OCI-LY3 (cell line): Measurements from ENCODE around the gene SHC3.

ENCODE experiments used
- H2AFZ ChIP-seq: fragments of 200-600, 300-600 bp; shearing (Covaris generic); 2 replicates; pipeline ENCODE4 v1.6.0; 2014; ENCODE audit warnings: antibody characterized with exemption, low read depth, low read length
- H3K27ac ChIP-seq: fragments of 200-600, 300-600 bp; sonication (generic); 2 replicates; pipeline ENCODE4 v1.5.1; 2014; ENCODE audit warnings: mild to moderate bottlenecking, low read length, moderate library complexity, mixed read lengths
- H3K27me3 ChIP-seq: fragments of 200-600, 300-600 bp; sonication (generic); 2 replicates; pipeline ENCODE4 v1.6.1; 2014; ENCODE audit warnings: low read depth, low read length, mixed read lengths
- H3K36me3 ChIP-seq: fragments of 200-600, 300-600 bp; sonication (generic); replicated peaks from 2 replicates; pipeline ENCODE3; 2014; ENCODE audit warnings: low read depth, low read length, mixed read lengths
- H3K4me1 ChIP-seq: fragments of 300-600, 200-600 bp; sonication (generic); 2 replicates; pipeline ENCODE4 v1.6.1; 2014; ENCODE audit warnings: low read length, mixed read lengths
- H3K4me2 ChIP-seq: fragments of 200-600, 300-600 bp; sonication (generic); 2 replicates; pipeline ENCODE4 v1.6.1; 2014; ENCODE audit warnings: low read length, mixed read lengths
- H3K4me3 ChIP-seq: fragments of 300-600, 200-600 bp; sonication (generic); 2 replicates; pipeline ENCODE4 v1.5.1; 2014; ENCODE audit warnings: antibody characterized with exemption, mild to moderate bottlenecking, low read length, moderate library complexity
- H3K79me2 ChIP-seq: fragments of 300-600, 200-600 bp; shearing (Covaris generic); 2 replicates; pipeline ENCODE4 v1.6.1; 2014; ENCODE audit warnings: mild to moderate bottlenecking, low read length, mixed read lengths
- H3K9ac ChIP-seq: fragments of 300-600, 200-600 bp; shearing (Covaris generic); 2 replicates; pipeline ENCODE4 v1.6.0; 2014; ENCODE audit warnings: mild to moderate bottlenecking, low read length, moderate library complexity
- H3K9me3 ChIP-seq: fragments of 200-600, 300-600 bp; shearing (Covaris generic); 2 replicates; pipeline ENCODE4 v1.6.1; 2014; ENCODE audit warnings: low read length, mixed read lengths; ENCODE audit not compliant: insufficient read depth
- H4K20me1 ChIP-seq: fragments of 200-600, 300-600 bp; sonication (generic); 2 replicates; pipeline ENCODE4 v1.6.1; 2016; ENCODE audit warnings: low read length, mixed read lengths; ENCODE audit not compliant: insufficient read depth
- EZH2phosphoT487 ChIP-seq: fragments of 200-600 bp; shearing (Covaris generic); IDR thresholded peaks from 2 replicates; pipeline ENCODE4 v1.6.1; 2018; ENCODE audit warnings: antibody characterized with exemption, mixed run types, low read depth
- TF ChIP-seq, protein P1 (sequence below): fragments of 200-600, 300-600 bp; sonication (generic); IDR thresholded peaks from 2 replicates; pipeline ENCODE4 v1.5.1; 2014; ENCODE audit warnings: antibody characterized with exemption, low read length, low read depth

SHC3 gene

DNA sequence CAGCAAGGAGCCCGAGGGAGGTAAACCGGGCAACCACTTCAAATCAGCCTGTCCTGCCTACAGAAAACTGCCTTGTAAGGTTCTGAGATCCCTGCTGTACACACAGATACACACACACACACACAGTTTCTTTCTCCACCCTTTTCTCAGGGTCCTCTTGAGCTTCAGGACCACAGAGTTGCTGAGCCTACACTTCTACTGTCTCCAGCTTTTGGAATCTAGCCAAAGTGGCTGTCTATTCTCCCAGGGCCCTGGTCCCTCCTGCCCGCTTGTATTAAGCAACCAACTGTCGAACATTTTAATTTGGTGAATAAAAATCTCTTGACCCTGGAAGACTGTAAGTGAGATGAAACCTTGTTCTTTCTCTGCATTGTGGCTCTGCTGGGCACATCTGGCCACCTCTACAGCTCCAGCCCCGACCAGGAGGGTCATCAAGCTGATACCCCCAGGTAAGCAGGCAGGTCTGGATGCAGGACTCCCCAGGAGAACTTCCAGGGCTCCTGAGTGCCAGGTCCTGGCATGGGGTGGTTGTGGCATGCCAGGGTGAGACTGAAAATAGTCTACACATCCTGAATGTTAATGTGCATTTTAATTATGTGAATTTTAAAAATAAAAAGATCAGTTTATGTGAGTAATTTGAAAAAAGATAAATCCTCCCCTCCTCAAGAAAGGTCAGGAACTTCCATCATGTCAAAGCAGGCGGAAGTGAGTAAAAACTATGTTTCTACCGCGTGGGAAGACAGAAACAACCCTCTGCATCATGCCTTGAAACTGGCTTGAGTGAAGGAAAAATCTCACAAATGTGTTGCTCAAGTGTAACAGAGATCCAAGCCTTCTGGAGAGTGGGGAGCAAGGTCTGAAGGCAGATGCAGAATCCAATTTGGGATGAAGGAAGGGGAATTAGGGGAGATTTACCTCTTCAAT, 202.4 kb downstream of the SHC3 start:
- Histone ChIP-seq H3K36me3 (no peaks in the 10 kb centered on the region), H4K20me1 (no peaks in the 10 kb centered on the region), H3K27me3 (peaks cover 3% of the 10 kb centered on the region; the same call in 1 of the 2 replicates), H3K4me3 (no peak overlapping the region), H3K4me2 (no peak overlapping the region; the same call in 1 of the 2 replicates), H3K79me2 (no peaks in the 10 kb centered on the region), H3K9ac (no peak overlapping the region), H3K9me3 (peaks cover 5% of the 10 kb centered on the region; the same call in 1 of the 2 replicates), H3K4me1 (peaks cover 3% of the 10 kb centered on the region), H2AFZ (no peak overlapping the region), H3K27ac (no peak overlapping the region)
- TF ChIP-seq, protein P1, sequence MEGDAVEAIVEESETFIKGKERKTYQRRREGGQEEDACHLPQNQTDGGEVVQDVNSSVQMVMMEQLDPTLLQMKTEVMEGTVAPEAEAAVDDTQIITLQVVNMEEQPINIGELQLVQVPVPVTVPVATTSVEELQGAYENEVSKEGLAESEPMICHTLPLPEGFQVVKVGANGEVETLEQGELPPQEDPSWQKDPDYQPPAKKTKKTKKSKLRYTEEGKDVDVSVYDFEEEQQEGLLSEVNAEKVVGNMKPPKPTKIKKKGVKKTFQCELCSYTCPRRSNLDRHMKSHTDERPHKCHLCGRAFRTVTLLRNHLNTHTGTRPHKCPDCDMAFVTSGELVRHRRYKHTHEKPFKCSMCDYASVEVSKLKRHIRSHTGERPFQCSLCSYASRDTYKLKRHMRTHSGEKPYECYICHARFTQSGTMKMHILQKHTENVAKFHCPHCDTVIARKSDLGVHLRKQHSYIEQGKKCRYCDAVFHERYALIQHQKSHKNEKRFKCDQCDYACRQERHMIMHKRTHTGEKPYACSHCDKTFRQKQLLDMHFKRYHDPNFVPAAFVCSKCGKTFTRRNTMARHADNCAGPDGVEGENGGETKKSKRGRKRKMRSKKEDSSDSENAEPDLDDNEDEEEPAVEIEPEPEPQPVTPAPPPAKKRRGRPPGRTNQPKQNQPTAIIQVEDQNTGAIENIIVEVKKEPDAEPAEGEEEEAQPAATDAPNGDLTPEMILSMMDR, result no peak
- no peak for TF ChIP-seq EZH2phosphoT487

DNA sequence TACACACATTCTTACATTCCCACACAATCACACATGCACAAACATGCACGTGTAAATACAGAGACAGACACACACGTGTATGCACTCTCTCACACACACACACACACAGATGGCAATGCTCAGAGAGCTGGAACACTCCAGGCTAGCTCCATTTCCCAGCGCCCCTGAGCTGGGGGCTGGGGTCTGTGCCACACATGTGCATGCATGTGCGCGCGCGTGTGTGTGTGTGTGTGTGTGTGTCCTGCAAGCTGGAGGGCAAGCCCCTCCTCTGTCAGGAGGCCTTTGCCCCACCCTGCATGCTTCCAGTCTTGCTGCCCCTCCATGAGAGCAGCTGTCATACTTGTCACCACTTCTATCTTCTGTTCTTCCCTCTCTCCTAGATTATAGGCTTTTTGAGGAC, 204.0 kb downstream of the SHC3 start:
- Histone ChIP-seq H3K4me1 (peaks cover 3% of the 10 kb centered on the region), H3K4me3 (no peak overlapping the region), H2AFZ (no peak overlapping the region), H3K27me3 (peaks cover 4% of the 10 kb centered on the region; the same call in 1 of the 2 replicates), H3K4me2 (no peak overlapping the region), H3K36me3 (no peaks in the 10 kb centered on the region), H3K79me2 (no peaks in the 10 kb centered on the region), H3K27ac (no peak overlapping the region), H3K9ac (no peak overlapping the region), H3K9me3 (peaks cover 5% of the 10 kb centered on the region; the same call in 1 of the 2 replicates), H4K20me1 (no peaks in the 10 kb centered on the region)
- no peak for TF ChIP-seq EZH2phosphoT487
- TF ChIP-seq, protein P1, result no peak

DNA sequence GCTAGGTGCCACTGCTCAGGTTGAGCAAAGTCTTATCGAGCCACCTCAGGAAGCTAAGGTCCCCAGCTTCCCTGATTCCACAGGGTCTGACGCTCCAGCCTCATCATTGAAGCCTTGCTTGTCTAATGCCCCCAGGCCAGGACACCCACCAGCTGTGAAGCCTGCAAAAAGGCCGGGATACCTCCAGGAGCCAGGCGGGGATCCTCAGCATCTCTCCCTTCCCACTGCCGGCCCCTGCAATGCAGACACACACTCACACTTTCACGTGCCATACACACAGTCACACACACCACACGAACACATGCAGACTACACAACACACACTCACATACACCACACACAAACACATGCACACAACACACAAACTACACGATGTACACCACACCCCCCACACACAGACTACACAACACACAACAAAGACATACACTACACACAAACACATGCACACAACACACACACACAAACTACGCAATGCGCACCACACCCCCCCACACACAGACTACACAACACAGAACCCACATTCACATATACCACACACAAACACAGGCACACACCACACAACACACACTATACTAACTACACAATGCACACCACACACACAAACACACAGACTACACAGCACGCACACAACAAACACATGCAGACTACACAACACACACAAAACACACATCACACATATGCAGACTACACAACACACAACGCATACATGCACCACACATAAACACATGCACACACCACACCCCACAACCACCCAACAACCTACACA, 205.2 kb downstream of the SHC3 start:
- Histone ChIP-seq H4K20me1 (no peaks in the 10 kb centered on the region), H3K79me2 (no peaks in the 10 kb centered on the region), H3K9me3 (peaks cover 5% of the 10 kb centered on the region; the same call in 1 of the 2 replicates), H3K4me2 (no peak overlapping the region), H3K27me3 (peaks cover 15% of the 10 kb centered on the region; the same call in 1 of the 2 replicates), H3K36me3 (no peaks in the 10 kb centered on the region), H3K27ac (no peak overlapping the region), H3K9ac (no peak overlapping the region), H3K4me1 (peaks cover 3% of the 10 kb centered on the region), H2AFZ (no peak overlapping the region), H3K4me3 (no peak overlapping the region)
- TF ChIP-seq EZH2phosphoT487, result no peak
- TF ChIP-seq, protein P1, result no peak

DNA sequence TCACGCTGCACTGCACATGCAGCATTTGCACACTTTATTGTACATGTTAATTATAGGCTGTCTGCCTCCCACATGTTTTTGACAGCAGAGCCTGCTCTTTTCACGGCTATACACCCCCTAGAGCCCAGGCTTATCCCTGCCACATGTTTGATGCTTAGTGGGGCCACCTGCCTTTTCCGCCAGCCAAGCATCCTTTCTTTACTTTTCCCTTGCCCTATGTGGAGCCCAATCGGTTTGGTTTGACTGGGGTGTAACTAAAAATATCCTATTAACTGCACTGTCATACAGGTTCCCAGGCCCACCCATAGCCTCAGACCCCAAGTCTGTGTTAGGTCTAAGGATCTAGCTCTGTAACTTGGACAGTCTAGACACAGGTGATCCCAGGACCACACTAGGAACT, 206.2 kb downstream of the SHC3 start:
- H3K4me2 ChIP-seq, result no peak overlapping the region
- H3K27me3 ChIP-seq, result peaks cover 15% of the 10 kb centered on the region; the same call in 1 of the 2 replicates
- TF ChIP-seq, protein P1, result no peak
- no peak for TF ChIP-seq EZH2phosphoT487
- no peak overlapping the region for H3K27ac ChIP-seq
- H3K4me1 ChIP-seq, result peaks cover 3% of the 10 kb centered on the region
- no peaks in the 10 kb centered on the region for H3K36me3 ChIP-seq
- no peaks in the 10 kb centered on the region for H3K79me2 ChIP-seq
- H3K9me3 ChIP-seq, result peaks cover 5% of the 10 kb centered on the region; the same call in 1 of the 2 replicates
- no peak overlapping the region for H2AFZ ChIP-seq
- H3K9ac ChIP-seq, result no peak overlapping the region
- H3K4me3 ChIP-seq, result no peak overlapping the region
- no peaks in the 10 kb centered on the region for H4K20me1 ChIP-seq
